Lung microvascular endothelial cell (primary cell): Measurements from ENCODE around the gene FREY1. TPM values are rescaled to one million over a fixed set of nuclear protein-coding genes. Genes with fewer than 3 reads are reported as not detected.

ENCODE experiments used
- DNase-seq, 2 donors: peaks; one replicate each; pipeline versions ENCODE4 v3.0.0 to v3.0.0-alpha.2; 2010; ENCODE audit warnings: low read depth in 2 of 2
- total RNA-seq: library from RNA; depleted of rRNA; stranded (reverse); fragments of >200 nt; gene quantifications from 2 replicates; pipeline ENCODE4 v1.2.1, GENCODE V29; 2014

Gene FREY1
- total RNA-seq, 1 donor from 2014 or later: 0.99 TPM

DNA sequence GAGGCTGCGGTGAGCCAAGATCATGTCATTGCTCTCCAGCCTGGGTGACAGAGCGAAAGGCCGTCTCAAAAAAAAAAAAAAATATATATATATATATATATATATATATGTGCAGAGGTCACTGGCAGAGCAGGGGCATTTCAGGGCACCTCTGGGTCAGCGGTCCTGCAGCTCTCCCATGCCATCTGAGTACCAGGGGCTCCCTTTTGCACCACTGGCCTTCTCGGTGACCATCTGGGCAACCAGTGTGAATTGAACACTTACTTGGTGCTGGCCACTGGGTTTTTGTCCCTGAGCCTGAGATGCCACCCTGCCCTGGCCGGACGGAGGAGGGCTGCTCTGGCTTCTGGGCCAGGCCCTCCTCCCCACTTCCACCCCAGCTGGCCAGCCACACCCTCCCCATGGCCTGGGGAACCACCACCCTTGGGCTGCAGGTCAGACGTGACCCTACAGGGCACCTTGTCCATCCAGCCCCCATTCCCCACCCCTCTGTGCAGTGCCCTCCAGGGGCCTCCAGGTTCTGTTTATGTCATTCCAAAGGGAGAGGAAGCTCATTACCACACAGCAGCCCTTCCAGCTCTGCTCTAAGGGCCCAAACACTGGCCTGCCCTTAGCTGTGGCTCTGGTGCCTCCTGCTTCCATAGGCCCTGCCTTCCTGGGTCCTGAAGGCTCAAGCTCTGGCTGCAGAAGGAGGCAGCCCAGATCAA lies 11.4 kb downstream of the FREY1 start:
- no peak for DNase-seq

DNA sequence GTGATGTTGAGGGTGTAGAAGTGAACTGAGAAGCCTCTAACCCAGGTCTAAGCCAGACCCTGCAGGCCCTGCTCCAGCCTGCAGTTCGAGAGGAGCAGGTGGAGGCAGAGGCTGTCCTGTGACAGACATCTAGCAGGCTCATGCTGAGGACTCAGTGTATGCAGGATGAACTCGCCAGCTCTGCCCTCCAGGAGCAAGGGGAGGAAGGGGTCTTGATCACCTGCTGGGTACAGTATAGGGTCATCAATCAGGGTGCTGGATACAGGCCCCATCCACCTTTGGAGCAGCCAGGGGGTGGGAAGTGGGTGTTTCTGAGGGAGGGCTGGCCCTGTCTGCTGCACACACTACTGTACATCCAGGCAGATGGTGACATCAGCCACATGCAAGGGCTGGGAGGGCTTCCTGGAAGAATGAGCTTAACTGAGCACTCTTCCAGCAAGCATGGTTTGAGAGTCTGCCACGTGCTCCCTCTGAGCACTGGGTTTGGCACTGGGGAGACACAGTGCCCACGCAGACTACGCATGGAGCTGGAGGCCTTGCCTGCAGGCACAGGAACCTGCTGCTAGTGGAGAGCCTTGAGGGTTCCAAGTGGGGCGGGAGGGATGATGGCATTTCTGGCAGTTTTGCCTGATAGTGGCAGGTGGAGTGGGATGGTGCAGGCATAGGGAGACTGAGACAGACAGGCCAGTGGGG lies 12.4 kb downstream of the FREY1 start:
- DNase-seq: no peak

DNA sequence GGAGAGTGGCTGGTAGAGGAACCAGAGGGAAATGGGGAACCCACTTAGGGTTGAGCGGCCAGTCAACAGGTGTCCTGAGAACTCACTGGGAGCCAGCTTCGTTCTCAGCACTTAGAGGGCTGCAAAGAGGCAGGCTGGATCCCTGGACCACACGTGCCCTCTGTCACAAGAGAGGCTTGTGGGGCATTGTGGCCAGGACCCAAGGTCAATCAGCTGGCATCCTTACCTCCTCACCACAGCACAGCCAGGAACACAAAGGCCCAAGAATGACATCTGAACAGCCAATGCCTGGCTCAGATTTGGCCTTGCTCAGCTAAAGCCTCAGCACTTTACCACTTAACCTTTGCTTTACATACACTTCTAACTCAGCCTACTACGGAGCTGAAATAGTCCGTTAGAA lies 14.2 kb downstream of the FREY1 start:
- no peak for DNase-seq

DNA sequence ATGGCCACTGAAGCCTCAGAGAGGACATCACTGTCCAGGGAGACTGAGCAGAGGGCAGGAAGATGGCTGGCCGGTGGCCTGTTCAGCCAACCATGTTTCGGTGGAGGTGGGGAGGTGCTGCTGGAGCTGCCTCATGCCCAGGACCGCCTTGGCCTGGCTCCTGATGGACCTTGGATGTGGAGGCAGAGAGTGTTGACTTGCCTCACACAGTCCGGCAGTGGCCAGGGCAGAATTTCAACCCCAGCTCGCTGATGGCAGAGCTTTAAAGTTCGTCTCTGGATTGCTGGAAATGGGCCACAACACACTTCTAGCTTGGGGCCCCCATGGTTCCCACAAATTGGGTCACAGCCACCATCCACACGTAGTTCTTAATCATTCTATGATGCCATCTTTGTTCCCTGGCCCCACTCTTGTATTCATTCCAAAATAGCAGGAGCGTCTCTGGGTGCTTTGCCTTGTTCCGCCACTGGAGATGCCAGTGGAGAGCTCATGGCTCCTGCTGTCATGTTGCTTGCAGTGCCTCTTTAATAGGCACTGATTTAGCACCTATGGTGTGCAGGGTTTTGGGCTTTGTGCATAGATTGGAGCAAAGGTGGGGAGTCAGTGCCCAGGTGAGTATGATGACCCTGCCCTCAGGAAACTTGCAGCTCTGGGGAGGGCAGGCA lies 16.1 kb downstream of the FREY1 start:
- DNase-seq: no peak

DNA sequence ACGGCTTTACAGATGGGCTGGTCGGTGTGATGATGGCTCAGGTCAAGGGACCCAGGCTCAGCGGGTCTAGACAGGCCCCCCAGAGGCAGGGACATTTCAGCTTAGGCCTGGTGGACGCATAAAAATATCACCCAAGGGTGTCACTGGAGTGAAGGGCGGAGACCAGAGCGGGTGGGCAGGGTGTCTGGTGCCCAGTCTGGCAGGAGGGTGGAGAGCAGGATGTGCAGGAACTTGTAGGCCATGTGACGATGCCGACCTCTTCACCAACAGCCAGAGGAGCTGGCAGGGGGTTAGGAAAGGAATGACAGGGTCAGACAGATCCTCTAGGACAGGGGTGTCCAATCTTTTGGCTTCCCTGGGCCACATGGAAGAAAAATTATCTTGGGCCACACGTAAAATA lies 17.1 kb downstream of the FREY1 start:
- no peak for DNase-seq

DNA sequence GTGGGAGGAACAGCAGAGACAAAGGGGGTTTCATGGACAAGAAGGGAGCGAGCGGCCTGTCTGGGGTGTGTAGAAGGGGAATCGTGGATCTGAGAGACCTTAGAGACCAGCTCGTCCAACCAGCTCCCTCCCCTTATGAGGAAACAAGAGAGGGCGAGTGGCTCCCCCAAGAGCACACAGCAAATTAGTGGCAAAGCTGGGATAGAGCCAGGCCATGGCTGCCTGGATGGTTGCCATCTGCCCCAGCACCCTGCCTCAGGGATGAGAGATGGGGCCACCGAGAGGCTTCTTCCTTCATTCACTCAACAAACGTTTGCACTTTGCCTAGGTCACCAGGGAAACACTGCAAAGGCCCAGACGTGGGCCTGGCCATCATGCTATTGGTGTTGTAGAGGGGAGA lies 17.5 kb downstream of the FREY1 start:
- no peak for DNase-seq

DNA sequence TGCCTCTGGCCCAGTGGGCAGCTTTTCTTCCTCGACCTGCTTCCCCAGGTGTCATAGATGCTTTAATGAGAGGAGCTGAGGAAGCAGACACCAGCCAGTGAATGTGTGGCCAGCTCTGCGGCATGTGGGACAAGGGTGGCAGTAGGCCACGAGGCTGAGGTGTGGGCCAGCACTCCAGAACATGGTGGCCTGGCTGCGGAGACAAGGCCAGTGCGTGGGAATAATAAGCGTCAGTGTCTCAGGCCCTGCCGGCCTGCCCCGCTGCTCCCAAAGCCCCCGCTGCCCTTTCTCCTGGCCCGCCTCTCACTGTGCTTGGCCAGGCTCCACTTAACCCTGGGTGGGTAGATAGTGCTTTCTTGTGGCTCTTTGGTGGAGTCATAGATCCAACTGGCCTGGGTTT lies 19.5 kb downstream of the FREY1 start:
- DNase-seq: no peak

DNA sequence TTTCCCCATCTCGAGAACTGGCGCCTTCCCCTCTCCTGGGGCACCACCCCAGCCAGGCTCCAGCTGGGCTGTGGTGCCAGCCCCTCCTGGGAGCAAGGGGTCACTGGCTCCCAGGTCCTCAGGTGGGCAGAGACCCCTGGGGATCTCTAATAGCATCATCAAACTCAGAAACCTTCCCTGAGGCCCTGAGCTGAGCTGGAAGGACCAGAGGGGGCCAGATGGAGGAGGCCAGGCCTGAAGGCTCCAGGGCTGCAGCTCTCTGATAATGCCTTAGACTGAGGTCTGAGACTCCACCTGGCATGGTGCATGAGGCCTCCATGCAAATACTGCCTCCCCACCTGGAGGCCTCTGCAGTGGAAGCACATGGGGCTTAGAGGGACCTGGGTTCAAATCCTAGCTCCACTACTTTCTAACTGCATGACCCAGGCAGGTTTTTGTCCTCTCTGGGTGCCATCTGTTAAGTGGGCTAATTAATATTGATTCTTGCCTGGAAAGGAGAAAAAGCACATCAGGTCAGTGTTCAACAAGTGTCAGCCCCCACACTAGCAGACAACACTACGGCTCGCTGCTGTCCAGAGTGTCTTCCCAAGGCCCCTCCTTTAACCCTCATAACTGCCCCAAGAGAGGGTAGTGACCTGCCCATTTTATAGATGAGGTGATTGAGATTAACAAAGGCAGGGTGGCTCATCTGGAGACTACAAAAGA lies 20.1 kb downstream of the FREY1 start:
- DNase-seq: no peak

DNA sequence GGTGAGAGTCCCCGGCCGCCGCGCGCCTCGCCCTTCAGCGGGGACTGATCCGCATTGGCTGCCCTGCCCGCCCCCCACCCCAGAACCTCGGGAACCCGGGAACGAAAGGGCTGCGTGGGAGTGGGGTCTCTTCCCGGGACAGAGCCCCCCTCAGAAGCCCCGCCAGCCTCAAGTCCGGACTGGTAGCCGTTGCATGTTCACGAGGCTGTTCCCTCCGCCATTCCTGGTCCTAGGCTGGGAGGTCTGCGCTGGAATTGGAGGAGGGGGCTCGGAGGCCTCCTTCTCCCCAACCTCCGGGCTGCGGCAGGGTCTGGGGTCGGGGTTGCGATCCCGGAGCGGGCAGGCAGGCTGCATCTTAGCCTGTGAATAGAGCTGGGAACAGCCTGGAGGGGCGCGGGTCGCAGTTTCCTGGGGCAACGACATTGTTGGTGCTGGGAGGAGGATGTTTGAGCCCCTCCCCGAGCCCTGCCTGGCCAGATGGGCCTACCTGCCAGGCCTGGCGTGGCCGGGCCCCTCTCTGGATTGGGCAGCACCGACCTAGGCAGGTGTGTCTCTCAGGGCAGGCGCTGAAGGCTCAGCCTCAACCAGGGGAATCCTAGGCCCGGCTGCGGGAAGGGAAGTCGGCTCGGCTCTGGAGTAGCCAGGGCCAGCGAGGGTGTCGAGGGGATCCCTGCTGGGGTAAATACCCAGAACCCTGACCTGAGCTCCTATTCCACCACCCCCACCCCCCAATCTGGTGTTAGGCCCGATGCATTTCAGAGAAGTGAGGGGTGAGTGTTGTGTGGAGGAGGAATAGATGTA lies 20.9 kb downstream of the FREY1 start:
- DNase-seq: no peak

DNA sequence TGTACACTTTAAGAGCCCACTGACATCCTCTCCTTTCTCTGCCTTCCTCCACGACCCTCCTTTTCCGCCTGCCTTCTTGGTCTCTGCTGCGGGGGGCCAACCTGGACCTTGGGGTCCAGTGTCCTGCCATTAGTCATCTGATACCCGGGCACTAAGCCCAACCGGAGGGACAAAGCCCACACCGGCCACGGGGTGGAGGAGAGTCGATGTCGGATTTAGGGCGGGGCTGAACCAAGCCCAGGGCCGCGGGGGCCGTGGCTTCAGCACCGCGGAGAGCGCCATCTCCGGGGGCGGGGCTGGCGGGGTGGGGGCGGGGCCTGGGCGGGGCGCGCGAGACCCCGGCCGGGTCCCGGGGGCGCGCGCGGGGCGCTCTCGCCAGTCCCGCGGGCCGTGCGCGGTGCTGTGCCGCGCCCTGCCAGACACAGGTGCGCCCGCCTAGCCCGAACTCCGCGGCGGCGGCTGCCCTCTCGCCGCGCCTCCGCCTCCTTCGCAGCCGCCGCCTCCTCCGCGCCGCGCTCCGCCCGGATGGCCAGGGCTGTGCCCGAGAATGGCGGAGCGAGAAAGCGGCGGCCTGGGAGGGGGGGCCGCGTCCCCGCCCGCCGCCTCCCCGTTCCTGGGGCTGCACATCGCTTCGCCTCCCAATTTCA lies 21.7 kb downstream of the FREY1 start, which contains the start of gene MAPK8IP1:
Gene MAPK8IP1, plus strand, starts transcription at position 378 of the 647 bp plus-strand sequence. Its CDS starts 170 bp downstream, at position 548.
- peak; percentile 30 to 58 for DNase-seq

DNA sequence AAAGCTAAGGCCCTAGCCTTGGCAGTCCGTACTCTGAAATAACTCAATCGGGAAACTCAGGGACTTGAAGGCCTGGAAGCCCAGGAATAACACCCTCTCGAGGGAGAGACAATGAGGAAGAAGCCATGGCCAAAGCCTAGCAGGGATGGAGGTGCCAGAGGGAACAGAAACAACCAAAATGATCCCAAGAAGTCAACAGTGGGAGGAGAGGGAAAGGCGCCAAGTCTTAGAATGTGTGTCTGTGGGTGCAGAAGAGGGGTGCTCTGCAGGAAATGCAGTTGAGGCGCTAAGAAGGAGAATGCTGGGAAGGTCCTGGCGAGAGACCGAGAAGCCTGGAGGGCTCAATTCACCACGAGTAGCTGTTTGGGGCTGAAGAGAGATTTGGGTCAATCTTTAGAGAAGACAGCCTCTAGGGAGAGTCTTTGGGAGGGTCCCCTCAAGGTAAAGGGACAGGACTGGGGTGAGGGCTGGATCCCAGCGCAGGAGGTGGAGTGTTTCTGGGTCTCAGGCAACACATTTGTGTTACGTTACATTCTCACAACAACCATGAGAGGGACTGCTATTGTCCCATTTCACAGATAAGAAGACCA lies 22.4 kb downstream of the FREY1 start:
- DNase-seq: no peak

DNA sequence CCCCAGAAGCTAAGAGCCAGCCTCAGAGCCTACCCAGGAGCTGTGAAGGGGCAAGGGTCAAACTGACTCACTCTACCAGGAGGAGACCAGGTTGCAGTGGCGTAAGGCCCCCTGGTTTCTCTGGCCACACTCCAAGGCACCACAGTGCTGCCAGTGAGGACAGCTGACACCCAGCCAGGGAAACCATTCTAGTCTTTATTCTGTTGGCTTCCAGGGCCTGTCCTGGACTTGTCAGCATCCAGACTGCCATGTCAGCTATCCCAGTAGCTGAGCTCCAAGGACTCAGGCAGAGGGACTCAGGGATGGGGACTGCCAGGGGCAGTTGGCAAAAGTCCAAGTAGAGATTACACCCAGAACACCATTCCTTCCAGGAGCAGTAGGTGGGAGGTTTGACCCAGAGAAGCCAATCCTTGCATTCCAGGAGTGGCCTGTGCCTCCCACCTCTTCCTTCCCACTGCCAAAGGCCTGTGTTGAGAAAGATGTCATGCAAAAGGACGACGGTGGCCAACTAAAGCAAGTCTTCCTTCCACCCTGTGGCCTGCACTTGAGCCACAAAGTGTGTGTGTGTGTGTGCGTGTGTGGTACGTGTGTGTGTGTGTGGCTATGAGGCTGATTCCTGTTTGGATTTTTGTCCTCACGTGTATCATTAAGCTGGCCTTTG lies 25.2 kb downstream of the FREY1 start:
- DNase-seq: no peak

DNA sequence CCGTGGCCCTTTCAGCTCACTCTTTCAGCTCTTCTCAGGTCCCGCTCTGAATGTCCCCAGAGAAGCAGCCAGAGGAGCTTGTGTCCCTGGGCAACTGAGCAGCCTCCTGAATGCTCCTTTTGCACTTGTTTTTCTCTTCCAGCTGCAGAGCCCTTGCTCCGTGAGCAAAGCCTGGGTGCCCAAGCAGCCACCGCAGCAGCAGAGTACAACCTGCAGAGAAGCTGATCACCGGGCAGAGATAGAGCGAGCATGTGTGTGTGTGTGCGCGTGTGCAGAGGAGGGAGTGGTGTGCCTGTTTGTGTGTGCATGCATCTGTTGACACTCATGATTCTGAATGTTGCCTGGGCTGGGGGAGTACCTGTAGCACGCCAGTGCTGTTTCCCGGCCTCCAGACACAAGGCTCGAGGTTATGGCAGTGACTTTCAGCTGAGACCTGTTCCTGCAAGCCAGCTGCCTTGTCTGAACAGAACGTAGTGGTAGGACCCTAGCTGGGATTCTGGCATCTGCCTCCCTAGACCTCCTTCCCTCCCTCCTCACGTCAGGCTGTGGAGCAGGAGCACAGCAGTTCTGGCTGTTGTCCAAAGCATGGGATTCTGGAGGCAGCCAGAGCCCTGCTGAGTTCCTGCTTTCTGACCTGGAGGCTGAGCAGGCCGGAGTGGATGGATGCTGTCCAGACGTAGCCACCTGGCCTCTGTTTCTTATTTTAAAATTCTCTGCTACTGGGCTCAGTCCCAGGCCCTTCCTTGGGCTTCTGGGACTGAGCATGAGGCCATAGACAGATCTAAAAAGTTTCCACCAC lies 26.1 kb downstream of the FREY1 start:
- DNase-seq: no peak

DNA sequence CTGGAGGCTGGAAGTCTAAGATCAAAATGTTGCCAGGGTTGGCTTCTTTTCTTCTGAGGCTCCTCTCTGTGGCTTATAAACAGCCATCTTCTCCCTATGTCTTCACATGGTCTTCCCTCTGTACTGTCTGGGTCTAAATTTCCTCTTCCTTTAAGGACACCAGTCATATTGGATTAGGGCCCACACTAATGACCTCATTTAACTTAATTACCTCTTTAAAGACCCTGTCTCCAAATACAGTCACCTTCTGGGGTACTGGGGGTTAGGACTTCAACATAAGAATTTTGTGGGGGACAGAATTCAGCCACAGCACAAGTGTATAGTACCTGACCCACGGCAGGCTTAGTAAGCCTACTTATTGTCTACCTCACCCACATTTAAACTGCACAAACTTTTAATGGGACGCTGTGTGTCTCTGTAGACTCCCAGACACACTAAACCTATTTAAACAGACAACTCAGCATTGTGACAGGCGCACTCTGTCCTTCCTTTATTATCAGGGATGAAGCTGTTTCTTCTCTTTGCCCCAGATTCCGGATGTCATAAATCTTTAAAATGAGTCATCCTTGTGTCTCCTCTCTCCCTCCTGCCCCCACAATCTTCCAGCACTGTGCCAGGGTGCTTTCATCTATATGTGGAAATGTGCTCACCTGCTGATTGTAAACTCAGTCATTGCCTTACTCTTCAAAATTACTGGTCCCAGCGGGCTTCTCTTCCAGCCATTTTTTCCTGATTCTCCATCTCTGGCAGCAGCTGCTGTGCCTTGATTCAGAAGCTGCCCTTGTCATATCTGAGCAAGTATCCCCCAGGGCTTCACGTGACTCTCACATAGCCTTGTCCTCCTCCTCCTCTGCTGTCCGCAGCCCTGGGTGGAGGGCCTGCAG lies 27.0 kb downstream of the FREY1 start:
- no peak for DNase-seq

DNA sequence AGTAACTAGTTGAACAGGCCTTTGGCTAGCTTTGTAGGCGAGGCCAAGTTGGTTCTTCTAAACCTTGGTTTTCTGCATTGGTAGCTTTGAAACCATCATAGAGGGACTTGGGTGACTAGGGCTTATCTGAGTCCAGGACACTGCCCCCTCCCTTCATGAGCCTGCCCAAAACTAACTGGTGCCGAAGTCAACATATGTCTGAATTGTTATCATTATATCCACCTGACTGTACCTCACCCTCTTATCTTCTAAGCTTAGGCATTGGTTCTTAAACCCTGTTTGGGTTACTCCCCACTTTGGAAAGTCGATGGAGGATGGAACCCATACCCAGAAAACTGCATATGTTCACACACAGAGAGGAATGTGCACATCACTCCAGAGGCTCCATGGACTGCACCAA lies 29.2 kb downstream of the FREY1 start:
- no peak for DNase-seq

DNA sequence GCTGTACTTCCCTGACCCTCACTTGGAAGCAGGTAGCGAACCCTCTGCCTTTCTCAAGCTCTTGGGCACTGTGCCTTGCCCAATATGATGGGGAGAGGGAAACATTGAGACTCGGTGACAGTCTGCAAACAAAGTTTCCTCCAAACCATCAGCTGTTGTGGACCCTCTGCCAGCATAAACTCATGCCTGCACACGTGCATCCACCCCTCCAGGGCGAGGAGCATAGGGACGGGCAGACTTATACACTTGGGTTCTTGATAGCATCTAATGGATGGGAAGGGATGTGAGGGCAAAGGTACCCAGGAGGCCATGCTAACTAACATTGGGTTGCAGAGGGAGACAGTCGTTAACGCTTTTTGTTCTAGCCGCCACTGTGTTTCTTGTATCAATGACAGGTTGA lies 29.9 kb downstream of the FREY1 start:
- no peak for DNase-seq

DNA sequence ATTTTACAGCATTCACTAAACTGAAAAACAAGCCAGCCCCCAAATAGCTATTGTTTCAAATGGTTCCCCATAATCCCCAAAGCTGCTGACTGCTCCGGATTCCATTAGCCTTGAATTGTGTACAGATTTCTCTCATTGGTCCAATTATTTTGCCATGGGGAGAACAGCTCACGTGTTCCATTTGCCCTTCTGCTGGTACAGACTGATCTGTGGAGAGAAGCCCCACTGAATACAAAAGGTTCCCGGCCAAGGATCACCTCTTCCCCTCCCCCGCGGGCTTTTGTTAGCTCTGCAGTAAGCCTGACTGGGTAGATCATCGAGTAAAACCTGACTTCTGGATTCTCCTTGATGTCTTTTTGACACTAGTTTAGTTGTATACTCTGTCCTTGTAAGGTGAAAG lies 30.7 kb downstream of the FREY1 start:
- DNase-seq: no peak
